Measurements from ENCODE around the gene NEURL1B. TPM values are rescaled to one million over a fixed set of nuclear protein-coding genes. Genes with fewer than 3 reads are reported as not detected.

Gene NEURL1B
- total and polyA plus RNA-seq, 10 donors, result 0.26 to 2.5 (median 1.2) TPM

GRCh38 chr5:172636279-172637050 is 4.6 kb upstream of the NEURL1B start:
- WGBS, 5 donors, result 90 to 96% (median 92%) methylated on average over 11 of the region's 11 CpGs
- H3K4me1 ChIP-seq, result peaks cover 7 to 17% (median 11%) of the 10 kb centered on the region in 6 donors
- intact Hi-C loops (cut with DNase I; ENCODE audit: low total_unique reads), result no loop called here
- peaks cover 0 to 65% (median 27%) of the 10 kb centered on the region in 7 donors for H3K27me3 ChIP-seq (replicated peaks in 1 of 7)
- no peak overlapping the region for H3K27ac ChIP-seq
- TF ChIP-seq POLR2AphosphoS5 (IDR thresholded peaks at IDR 0.05) (no peak), POLR2A (IDR thresholded peaks at IDR 0.05) (no peak), CTCF (IDR thresholded peaks at IDR 0.05 in 8 of 11, conservative IDR thresholded peaks at IDR 0.05 in 3 of 11) (no peak)
- no peaks in the 10 kb centered on the region for H3K9me3 ChIP-seq
- H3K4me3 ChIP-seq, result no peak overlapping the region
- no peak for DNase-seq
- H3K36me3 ChIP-seq, result no peaks in the 10 kb centered on the region

GRCh38 chr5:172637110-172637580 is 3.9 kb upstream of the NEURL1B start:
- TF ChIP-seq CTCF (IDR thresholded peaks at IDR 0.05 in 8 of 11, conservative IDR thresholded peaks at IDR 0.05 in 3 of 11) (no peak), POLR2AphosphoS5 (IDR thresholded peaks at IDR 0.05) (no peak), POLR2A (IDR thresholded peaks at IDR 0.05) (no peak)
- intact Hi-C loops (cut with DNase I; ENCODE audit: low total_unique reads), result no loop called here
- 54 to 74% (median 71%) methylated on average over 8 to 10 of the region's 10 CpGs for WGBS, 5 donors
- peaks cover 0 to 72% (median 34%) of the 10 kb centered on the region in 7 donors for H3K27me3 ChIP-seq (replicated peaks in 1 of 7)
- no peaks in the 10 kb centered on the region for H3K36me3 ChIP-seq
- H3K4me1 ChIP-seq, result peaks cover 10 to 23% (median 16%) of the 10 kb centered on the region in 6 donors
- H3K9me3 ChIP-seq, result no peaks in the 10 kb centered on the region
- H3K4me3 ChIP-seq, result no peak overlapping the region
- no peak overlapping the region for H3K27ac ChIP-seq
- DNase-seq, result no peak

- H3K27ac ChIP-seq, result no peak overlapping the region
- peaks cover 10 to 29% (median 16%) of the 10 kb centered on the region in 6 donors for H3K4me1 ChIP-seq
- H3K4me3 ChIP-seq, result no peak overlapping the region
- H3K36me3 ChIP-seq, result no peaks in the 10 kb centered on the region
- no peaks in the 10 kb centered on the region for H3K9me3 ChIP-seq
- intact Hi-C loops (cut with DNase I; ENCODE audit: low total_unique reads), result no loop called here
- peaks cover 0 to 78% (median 36%) of the 10 kb centered on the region in 7 donors for H3K27me3 ChIP-seq (replicated peaks in 1 of 7)
- 81 to 94% (median 94%) methylated on average over 2 of the region's 2 CpGs for WGBS, 5 donors
- DNase-seq, result no peak
- no peak for TF ChIP-seq POLR2AphosphoS5 (IDR thresholded peaks at IDR 0.05)
- TF ChIP-seq CTCF (IDR thresholded peaks at IDR 0.05 in 8 of 11, conservative IDR thresholded peaks at IDR 0.05 in 3 of 11), result no peak
- no peak for TF ChIP-seq POLR2A (IDR thresholded peaks at IDR 0.05)
Measured at GRCh38 chr5:172637740-172638139, 3.3 kb upstream of the NEURL1B start.

- TF ChIP-seq POLR2A (IDR thresholded peaks at IDR 0.05) (no peak), POLR2AphosphoS5 (IDR thresholded peaks at IDR 0.05) (no peak), CTCF (IDR thresholded peaks at IDR 0.05 in 8 of 11, conservative IDR thresholded peaks at IDR 0.05 in 3 of 11) (no peak)
- intact Hi-C loops (cut with DNase I; ENCODE audit: low total_unique reads), result no loop called here
- Histone ChIP-seq H3K4me1 (peaks cover 10 to 35% (median 16%) of the 10 kb centered on the region in 6 donors), H3K27me3 (replicated peaks in 1 of 7) (peaks cover 0 to 83% (median 36%) of the 10 kb centered on the region in 7 donors), H3K36me3 (no peaks in the 10 kb centered on the region), H3K9me3 (no peaks in the 10 kb centered on the region), H3K4me3 (no peak overlapping the region), H3K27ac (no peak overlapping the region)
- 66 to 84% (median 71%) methylated on average over 3 of the region's 3 CpGs for WGBS, 5 donors
- peak; percentile 1 for DNase-seq
Measured at GRCh38 chr5:172638209-172638768, 2.8 kb upstream of the NEURL1B start.

All from spleen (tissue), 11 donors.